Measurements from ENCODE around the gene QRFP. TPM values are rescaled to one million over a fixed set of nuclear protein-coding genes. Genes with fewer than 3 reads are reported as not detected.

Gene QRFP
- polyA plus RNA-seq, 3 donors: 0.18 to 0.60 (median 0.21) TPM

DNA sequence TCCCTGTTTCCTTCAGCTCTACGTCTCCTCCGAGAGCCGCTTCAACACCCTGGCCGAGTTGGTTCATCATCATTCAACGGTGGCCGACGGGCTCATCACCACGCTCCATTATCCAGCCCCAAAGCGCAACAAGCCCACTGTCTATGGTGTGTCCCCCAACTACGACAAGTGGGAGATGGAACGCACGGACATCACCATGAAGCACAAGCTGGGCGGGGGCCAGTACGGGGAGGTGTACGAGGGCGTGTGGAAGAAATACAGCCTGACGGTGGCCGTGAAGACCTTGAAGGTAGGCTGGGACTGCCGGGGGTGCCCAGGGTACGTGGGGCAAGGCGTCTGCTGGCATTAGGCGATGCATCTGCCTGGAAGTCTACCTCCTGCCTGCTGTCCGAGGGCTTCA is 33.9 kb downstream of the QRFP start:
- no peak overlapping the region for H3K9ac ChIP-seq (ENCODE audit: insufficient read depth, low read length, poor library complexity, severe bottlenecking)
- peaks cover 52 to 63% of the 10 kb centered on the region in 2 donors for H3K36me3 Mint-ChIP-seq
- H3K27ac Mint-ChIP-seq: no peak overlapping the region
- no peak overlapping the region for H2AFZ ChIP-seq (ENCODE audit: insufficient read depth, low read depth, low read length, poor library complexity, severe bottlenecking)
- DNase-seq: no peak
- no peaks in the 10 kb centered on the region for H3K9me3 Mint-ChIP-seq
- H3K4me2 ChIP-seq (replicated peaks; ENCODE audit: extremely low read depth, low read length, poor library complexity, severe bottlenecking): no peak overlapping the region
- H3K27me3 ChIP-seq (ENCODE audit: control insufficient read depth in 2 of 2, insufficient read depth in 2 of 2, low read length in 2 of 2): no peaks in the 10 kb centered on the region
- H3K4me3 Mint-ChIP-seq: no peak overlapping the region
- no peak overlapping the region for H3K4me3 ChIP-seq (replicated peaks in 1 of 3; ENCODE audit: low read depth in 2 of 3, low read length in 3 of 3)
- H3K9me3 ChIP-seq (replicated peaks in 1 of 2; ENCODE audit: control insufficient read depth in 1 of 2, insufficient read depth in 1 of 2, low read length in 2 of 2): no peaks in the 10 kb centered on the region
- intact Hi-C loops (cut with micrococcal nuclease): loop anchor here (2.0 to 10.0 kb wide), 5 partner anchors 82 to 160 kb away; no protein-coding TSS in a partner anchor
- TF ChIP-seq, protein P1, sequence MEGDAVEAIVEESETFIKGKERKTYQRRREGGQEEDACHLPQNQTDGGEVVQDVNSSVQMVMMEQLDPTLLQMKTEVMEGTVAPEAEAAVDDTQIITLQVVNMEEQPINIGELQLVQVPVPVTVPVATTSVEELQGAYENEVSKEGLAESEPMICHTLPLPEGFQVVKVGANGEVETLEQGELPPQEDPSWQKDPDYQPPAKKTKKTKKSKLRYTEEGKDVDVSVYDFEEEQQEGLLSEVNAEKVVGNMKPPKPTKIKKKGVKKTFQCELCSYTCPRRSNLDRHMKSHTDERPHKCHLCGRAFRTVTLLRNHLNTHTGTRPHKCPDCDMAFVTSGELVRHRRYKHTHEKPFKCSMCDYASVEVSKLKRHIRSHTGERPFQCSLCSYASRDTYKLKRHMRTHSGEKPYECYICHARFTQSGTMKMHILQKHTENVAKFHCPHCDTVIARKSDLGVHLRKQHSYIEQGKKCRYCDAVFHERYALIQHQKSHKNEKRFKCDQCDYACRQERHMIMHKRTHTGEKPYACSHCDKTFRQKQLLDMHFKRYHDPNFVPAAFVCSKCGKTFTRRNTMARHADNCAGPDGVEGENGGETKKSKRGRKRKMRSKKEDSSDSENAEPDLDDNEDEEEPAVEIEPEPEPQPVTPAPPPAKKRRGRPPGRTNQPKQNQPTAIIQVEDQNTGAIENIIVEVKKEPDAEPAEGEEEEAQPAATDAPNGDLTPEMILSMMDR (IDR thresholded peaks at IDR 0.05): no peak
- peaks cover 24 to 79% of the 10 kb centered on the region in 2 donors for H3K36me3 ChIP-seq (replicated peaks in 1 of 2; ENCODE audit: control insufficient read depth in 1 of 2, insufficient read depth in 2 of 2, low read length in 2 of 2)
- 97% methylated on average over 23 of the region's 23 CpGs for WGBS (ENCODE audit: insufficient coverage)
- H3K4me1 Mint-ChIP-seq: peaks cover 4% of the 10 kb centered on the region
- H3K4me1 ChIP-seq (ENCODE audit: control insufficient read depth in 1 of 2, insufficient read depth in 2 of 2, low read length in 2 of 2): no peaks in the 10 kb centered on the region
- H4K20me1 ChIP-seq (ENCODE audit: insufficient read depth, low read length): peaks cover 5% of the 10 kb centered on the region
- peaks cover 2% of the 10 kb centered on the region for H3K79me2 ChIP-seq (ENCODE audit: insufficient read depth, low read length)
- H3K27ac ChIP-seq (ENCODE audit: low read depth in 1 of 2, low read length in 2 of 2): no peak overlapping the region
- no peaks in the 10 kb centered on the region for H3K27me3 Mint-ChIP-seq (ENCODE audit: low read depth in 3 of 3)

GRCh38 chr9:130862217-130862616 is 34.4 kb downstream of the QRFP start:
- H4K20me1 ChIP-seq (ENCODE audit: insufficient read depth, low read length): peaks cover 5% of the 10 kb centered on the region
- TF ChIP-seq, protein P1 (IDR thresholded peaks at IDR 0.05): no peak
- H3K4me3 ChIP-seq (replicated peaks in 1 of 3; ENCODE audit: low read depth in 2 of 3, low read length in 3 of 3): no peak overlapping the region
- H3K27me3 ChIP-seq (ENCODE audit: control insufficient read depth in 2 of 2, insufficient read depth in 2 of 2, low read length in 2 of 2): no peaks in the 10 kb centered on the region
- intact Hi-C loops (cut with micrococcal nuclease): loop anchor here (2.0 to 10.0 kb wide), 5 partner anchors 83 to 160 kb away; no protein-coding TSS in a partner anchor
- Mint-ChIP-seq H3K4me1 (peaks cover 4% of the 10 kb centered on the region), H3K9me3 (no peaks in the 10 kb centered on the region), H3K27ac (peak overlapping the region in 2 of 7 donors; percentile 0 to 20), H3K36me3 (peaks cover 55 to 62% of the 10 kb centered on the region in 2 donors), H3K4me3 (no peak overlapping the region), H3K27me3 (ENCODE audit: low read depth in 3 of 3) (no peaks in the 10 kb centered on the region)
- no peak for DNase-seq
- no peaks in the 10 kb centered on the region for H3K4me1 ChIP-seq (ENCODE audit: control insufficient read depth in 1 of 2, insufficient read depth in 2 of 2, low read length in 2 of 2)
- 94% methylated on average over 4 of the region's 8 CpGs for WGBS (ENCODE audit: insufficient coverage)
- H3K79me2 ChIP-seq (ENCODE audit: insufficient read depth, low read length): peaks cover 2% of the 10 kb centered on the region
- H3K27ac ChIP-seq (ENCODE audit: low read depth in 1 of 2, low read length in 2 of 2): no peak overlapping the region
- no peak overlapping the region for H3K9ac ChIP-seq (ENCODE audit: insufficient read depth, low read length, poor library complexity, severe bottlenecking)
- H2AFZ ChIP-seq (ENCODE audit: insufficient read depth, low read depth, low read length, poor library complexity, severe bottlenecking): no peak overlapping the region
- no peak overlapping the region for H3K4me2 ChIP-seq (replicated peaks; ENCODE audit: extremely low read depth, low read length, poor library complexity, severe bottlenecking)
- H3K9me3 ChIP-seq (replicated peaks in 1 of 2; ENCODE audit: control insufficient read depth in 1 of 2, insufficient read depth in 1 of 2, low read length in 2 of 2): no peaks in the 10 kb centered on the region
- peaks cover 24 to 79% of the 10 kb centered on the region in 2 donors for H3K36me3 ChIP-seq (replicated peaks in 1 of 2; ENCODE audit: control insufficient read depth in 1 of 2, insufficient read depth in 2 of 2, low read length in 2 of 2)

Measured in CD14-positive monocyte (primary cell).